Activated CD4-positive, alpha-beta memory T cell treated with anti-CD3 and anti-CD28 coated beads, Interleukin-2, amount 10 ng/mL, durations not matched to agents 7 days and 5 days (primary cell): Measurements from ENCODE around the gene ANAPC2. TPM values are rescaled to one million over a fixed set of nuclear protein-coding genes. Genes with fewer than 3 reads are reported as not detected.

Experiments used
- CTCF ChIA-PET: fragments of 350-600 bp; sonication (Branson Sonifier 250); formaldehyde crosslinking; loops from one replicate; lab custom pipeline; 2021; ENCODE audit warnings: antibody characterized with exemption, inconsistent platforms; lab: Charles Lee
- POLR2A ChIA-PET: fragments of 350-600 bp; sonication (Branson Sonifier 250); formaldehyde crosslinking; loops from one replicate; lab custom pipeline; 2021; ENCODE audit warnings: antibody characterized with exemption; lab: Charles Lee
- DNase-seq: peaks from one replicate; pipeline ENCODE4 v3.0.0-alpha.2; 2020
- H3K27ac Mint-ChIP-seq: one replicate; pipeline ENCODE4 v1.8.0; 2021; ENCODE audit warnings: mild to moderate bottlenecking, mixed read lengths
- H3K27me3 Mint-ChIP-seq: one replicate; pipeline ENCODE4 v1.8.0; 2021; ENCODE audit warnings: mixed read lengths
- H3K36me3 Mint-ChIP-seq: one replicate; pipeline ENCODE4 v1.8.0; 2021; ENCODE audit warnings: low read depth, mixed read lengths
- H3K4me1 Mint-ChIP-seq: one replicate; pipeline ENCODE4 v1.8.0; 2021; ENCODE audit warnings: mixed read lengths
- H3K4me3 Mint-ChIP-seq: one replicate; pipeline ENCODE4 v1.8.0; 2021; ENCODE audit warnings: mild to moderate bottlenecking, mixed read lengths
- H3K9me3 Mint-ChIP-seq: one replicate; pipeline ENCODE4 v1.8.0; 2021; ENCODE audit warnings: mixed read lengths
- total RNA-seq, 2 experiments: library from RNA; stranded (reverse); gene quantifications; one replicate each; pipeline ENCODE4 v1.2.3, GENCODE V29; 2021

Gene ANAPC2
- total RNA-seq, 2 experiments from 2014 or later = 53.3 to 57.8 TPM

GRCh38 chr9:137134191-137134590, 54.2 kb downstream of the ANAPC2 start:
- peaks cover 6% of the 10 kb centered on the region for H3K4me1 Mint-ChIP-seq
- CTCF ChIA-PET = interaction anchor here (0.7 to 0.9 kb wide), 3 partner anchors 36 to 721 kb away, joined by 3 to 4 read pairs (median 3); partner anchors contain the start of gene SAPCD2

GRCh38 chr9:137130176-137130755, 58.1 kb downstream of the ANAPC2 start:
- H3K4me3 Mint-ChIP-seq = peak overlapping the region; percentile 80
- POLR2A ChIA-PET = interaction anchor here (0.8 to 5.7 kb wide), 26 partner anchors 9 to 403 kb away, joined by 3 to 37 read pairs (median 6); partner anchors contain the start of genes ANAPC2, CYSRT1, DPP7 and GRIN1
- no peaks in the 10 kb centered on the region for H3K36me3 Mint-ChIP-seq
- H3K27me3 Mint-ChIP-seq = peaks cover 6% of the 10 kb centered on the region
- H3K9me3 Mint-ChIP-seq = no peaks in the 10 kb centered on the region
- H3K27ac Mint-ChIP-seq = peak overlapping the region; percentile 76
- CTCF ChIA-PET = interaction anchor here (0.6 to 3.1 kb wide), 18 partner anchors 13 to 402 kb away, joined by 3 to 25 read pairs (median 5); partner anchors contain the start of genes ANAPC2, CYSRT1, DPP7 and MAN1B1
- H3K4me1 Mint-ChIP-seq = peaks cover 30% of the 10 kb centered on the region
- no peak for DNase-seq

More at GRCh38 chr9:137134191-137134590, 54.2 kb downstream of the ANAPC2 start:
- Mint-ChIP-seq H3K4me3 (no peak overlapping the region), H3K27ac (no peak overlapping the region), H3K9me3 (no peaks in the 10 kb centered on the region), H3K27me3 (peaks cover 27% of the 10 kb centered on the region), H3K36me3 (no peaks in the 10 kb centered on the region)
- no peak for DNase-seq
- POLR2A ChIA-PET = no interaction called here

GRCh38 chr9:137129456-137130175, 58.7 kb downstream of the ANAPC2 start:
- H3K4me1 Mint-ChIP-seq = peaks cover 30% of the 10 kb centered on the region
- H3K4me3 Mint-ChIP-seq = peak overlapping the region; percentile 81
- H3K27me3 Mint-ChIP-seq = peaks cover 4% of the 10 kb centered on the region
- H3K36me3 Mint-ChIP-seq = no peaks in the 10 kb centered on the region
- DNase-seq = peak; percentile 93
- CTCF ChIA-PET = interaction anchor here (0.6 to 3.1 kb wide), 19 partner anchors 11 to 402 kb away, joined by 3 to 25 read pairs (median 4); partner anchors contain the start of genes ANAPC2, CYSRT1, DPP7 and MAN1B1
- POLR2A ChIA-PET = interaction anchor here (0.8 to 5.7 kb wide), 25 partner anchors 9 to 402 kb away, joined by 3 to 37 read pairs (median 7); partner anchors contain the start of genes ANAPC2, CYSRT1, DPP7 and GRIN1
- H3K9me3 Mint-ChIP-seq = no peaks in the 10 kb centered on the region
- peak overlapping the region; percentile 83 for H3K27ac Mint-ChIP-seq

GRCh38 chr9:137128862-137129455, 59.4 kb downstream of the ANAPC2 start:
- CTCF ChIA-PET = interaction anchor here (0.6 to 3.1 kb wide), 16 partner anchors 10 to 148 kb away, joined by 3 to 25 read pairs (median 7); partner anchors contain the start of genes ANAPC2, CYSRT1, DPP7 and MAN1B1
- H3K4me3 Mint-ChIP-seq = peak overlapping the region; percentile 81
- peak; percentile 35 for DNase-seq
- no peaks in the 10 kb centered on the region for H3K36me3 Mint-ChIP-seq
- peaks cover 4% of the 10 kb centered on the region for H3K27me3 Mint-ChIP-seq
- POLR2A ChIA-PET = interaction anchor here (1.0 to 5.7 kb wide), 21 partner anchors 10 to 401 kb away, joined by 3 to 37 read pairs (median 7); partner anchors contain the start of genes ANAPC2, CYSRT1, DPP7 and GRIN1
- peaks cover 30% of the 10 kb centered on the region for H3K4me1 Mint-ChIP-seq
- H3K27ac Mint-ChIP-seq = peak overlapping the region; percentile 91
- no peaks in the 10 kb centered on the region for H3K9me3 Mint-ChIP-seq

- Mint-ChIP-seq H3K27me3 (peaks cover 4% of the 10 kb centered on the region), H3K9me3 (no peaks in the 10 kb centered on the region), H3K36me3 (no peaks in the 10 kb centered on the region), H3K4me1 (peaks cover 33% of the 10 kb centered on the region), H3K4me3 (peak overlapping the region; percentile 81), H3K27ac (peak overlapping the region; percentile 91)
- CTCF ChIA-PET = interaction anchor here (0.6 to 3.1 kb wide), 13 partner anchors 32 to 1714 kb away, joined by 3 to 25 read pairs (median 4); partner anchors contain the start of genes ABCA2, MAN1B1, RNF224 and TUBB4B
- DNase-seq = peak; percentile 35
- POLR2A ChIA-PET = interaction anchor here (1.0 to 5.7 kb wide), 11 partner anchors 11 to 401 kb away, joined by 3 to 37 read pairs (median 12); partner anchors contain the start of genes ANAPC2, DPP7, GRIN1 and RNF208
These were observed 60.0 kb downstream of the ANAPC2 start for GRCh38 chr9:137128158-137128861.

GRCh38 chr9:137127301-137128157, 60.8 kb downstream of the ANAPC2 start:
- H3K27ac Mint-ChIP-seq = peak overlapping the region; percentile 91
- H3K27me3 Mint-ChIP-seq = peaks cover 1% of the 10 kb centered on the region
- DNase-seq = peak; percentile 57
- no peaks in the 10 kb centered on the region for H3K9me3 Mint-ChIP-seq
- ChIA-PET POLR2A (interaction anchor here (0.8 to 5.7 kb wide), 7 partner anchors 13 to 400 kb away, joined by 3 to 34 read pairs (median 4); partner anchors contain the start of genes ANAPC2, DPP7, SSNA1 and TPRN), CTCF (interaction anchor here (0.6 to 3.1 kb wide), 14 partner anchors 31 to 1713 kb away, joined by 3 to 25 read pairs (median 4); partner anchors contain the start of genes ABCA2, MAN1B1, RNF224 and TUBB4B)
- H3K4me1 Mint-ChIP-seq = peaks cover 36% of the 10 kb centered on the region
- no peaks in the 10 kb centered on the region for H3K36me3 Mint-ChIP-seq
- peak overlapping the region; percentile 81 for H3K4me3 Mint-ChIP-seq

GRCh38 chr9:137126786-137127185, 61.6 kb downstream of the ANAPC2 start:
- Mint-ChIP-seq H3K36me3 (no peaks in the 10 kb centered on the region), H3K27me3 (peaks cover 1% of the 10 kb centered on the region), H3K4me1 (peaks cover 39% of the 10 kb centered on the region), H3K9me3 (no peaks in the 10 kb centered on the region), H3K27ac (peak overlapping the region; percentile 91), H3K4me3 (peak overlapping the region; percentile 81)
- ChIA-PET CTCF (interaction anchor here (0.6 to 1.6 kb wide), 6 partner anchors 45 to 160 kb away, joined by 3 to 9 read pairs (median 4); partner anchors contain the start of genes ABCA2 and RNF224), POLR2A (interaction anchor here (0.8 to 5.7 kb wide), 4 partner anchors 13 to 113 kb away, joined by 4 to 34 read pairs (median 9); partner anchors contain the start of genes DPP7 and TUBB4B)
- no peak for DNase-seq

Other genes starting within 250 kb of the ANAPC2 start
- gene FBXW5, start 243.8 kb downstream of the ANAPC2 start, total RNA-seq = 100 to 1,000 TPM; 118 to 119 TPM
- gene C8G, start 243.3 kb downstream of the ANAPC2 start, total RNA-seq = 1 to 10 TPM; 1.5 to 3.2 TPM
- 1 to 10 TPM; 2.5 to 2.9 TPM for gene LCN12, start 236.3 kb downstream of the ANAPC2 start, total RNA-seq
- 10 to 100 TPM; 44.2 to 45.4 TPM for gene PTGDS, start 211.1 kb downstream of the ANAPC2 start, total RNA-seq
- 1 to 10 TPM in 1 of 2 experiments, under 1 TPM in 1; 0.98 to 1.0 TPM for gene LCNL1, start 205.6 kb downstream of the ANAPC2 start, total RNA-seq
- 10 to 100 TPM; 64.4 to 68.5 TPM for gene PAXX, start 196.1 kb downstream of the ANAPC2 start, total RNA-seq
- 1 to 10 TPM; 3.7 to 4.9 TPM for gene CLIC3, start 192.0 kb downstream of the ANAPC2 start, total RNA-seq
- 10 to 100 TPM; 55.5 to 65.9 TPM for gene ABCA2, start 160.3 kb downstream of the ANAPC2 start, total RNA-seq
- 10 to 100 TPM in 1 of 2 experiments, 1 to 10 TPM in 1; 9.9 to 10.4 TPM for gene FUT7, start 156.5 kb downstream of the ANAPC2 start, total RNA-seq
- 10 to 100 TPM; 82.8 to 89.2 TPM for gene NPDC1, start 142.4 kb downstream of the ANAPC2 start, total RNA-seq
- gene ENTPD2, start 134.5 kb downstream of the ANAPC2 start, total RNA-seq = under 1 TPM; 0.15 to 0.40 TPM
- 10 to 100 TPM; 26.8 to 27.0 TPM for gene SAPCD2, start 118.0 kb downstream of the ANAPC2 start, total RNA-seq
- gene UAP1L1, start 111.0 kb downstream of the ANAPC2 start, total RNA-seq = 10 to 100 TPM; 20.2 to 21.9 TPM
- 10 to 100 TPM; 51.4 to 51.9 TPM for gene MAN1B1, start 101.6 kb downstream of the ANAPC2 start, total RNA-seq
- gene DPP7, start 73.8 kb downstream of the ANAPC2 start, total RNA-seq = 100 to 1,000 TPM; 253 to 257 TPM
- under 1 TPM; 0.40 to 0.43 TPM for gene GRIN1, start 49.4 kb downstream of the ANAPC2 start, total RNA-seq
- gene LRRC26, start 18.5 kb downstream of the ANAPC2 start, total RNA-seq = not detected
- gene TMEM210, start 16.5 kb downstream of the ANAPC2 start, total RNA-seq = not detected
- gene SSNA1, start 116 bp upstream of the ANAPC2 start, total RNA-seq = 10 to 100 TPM; 70.0 to 76.3 TPM
- 1 to 10 TPM; 8.5 to 9.4 TPM for gene TPRN, start 12.2 kb upstream of the ANAPC2 start, total RNA-seq
- gene TMEM203, start 17.1 kb upstream of the ANAPC2 start, total RNA-seq = 10 to 100 TPM; 28.9 to 29.2 TPM
- 10 to 100 TPM; 27.7 to 30.0 TPM for gene NDOR1, start 17.1 kb upstream of the ANAPC2 start, total RNA-seq
- 1 to 10 TPM; 2.2 to 2.5 TPM for gene RNF208, start 33.7 kb upstream of the ANAPC2 start, total RNA-seq
- gene CYSRT1, start 36.6 kb upstream of the ANAPC2 start, total RNA-seq = under 1 TPM; 0.86 to 0.93 TPM
- under 1 TPM in 1 of 2 experiments, not detected in 1; 0.20 TPM for gene RNF224, start 38.9 kb upstream of the ANAPC2 start, total RNA-seq
- not detected for gene SLC34A3, start 42.3 kb upstream of the ANAPC2 start, total RNA-seq
- 100 to 1,000 TPM; 314 to 319 TPM for gene TUBB4B, start 52.7 kb upstream of the ANAPC2 start, total RNA-seq
- gene STPG3, start 62.7 kb upstream of the ANAPC2 start, total RNA-seq = not detected
- gene NELFB, start 66.8 kb upstream of the ANAPC2 start, total RNA-seq = 10 to 100 TPM; 58.8 to 59.6 TPM
- gene TOR4A, start 89.2 kb upstream of the ANAPC2 start, total RNA-seq = 10 to 100 TPM; 22.4 to 23.2 TPM
- gene NRARP, start 113.7 kb upstream of the ANAPC2 start, total RNA-seq = under 1 TPM; 0.71 to 0.75 TPM
- 10 to 100 TPM; 17.9 to 18.1 TPM for gene EXD3, start 234.6 kb upstream of the ANAPC2 start, total RNA-seq
- gene NOXA1, start 234.8 kb upstream of the ANAPC2 start, total RNA-seq = under 1 TPM; 0.50 to 0.73 TPM